GM23248 (cell line): ENCODE results near the gene RHAG.

Source experiments
- EZH2 ChIP-seq: fragments of 200-600 bp; sonication (generic); IDR thresholded peaks from 2 replicates; pipeline ENCODE4 v1.6.1; 2018; ENCODE audit warnings: antibody characterized with exemption, mild to moderate bottlenecking; ENCODE audit not compliant: insufficient read depth, poor library complexity, severe bottlenecking
- EZH2phosphoT487 ChIP-seq: fragments of 200-600 bp; sonication (generic); IDR thresholded peaks from 2 replicates; pipeline ENCODE4 v1.6.1; 2018; ENCODE audit warnings: antibody characterized with exemption, moderate library complexity, mild to moderate bottlenecking, low read depth; ENCODE audit not compliant: insufficient read depth

GRCh38 chr6:49666930-49667757 is 30.5 kb upstream of the RHAG start:
- no peak for TF ChIP-seq EZH2
- no peak for TF ChIP-seq EZH2phosphoT487
